K562 (cell line): ENCODE measurements around the gene SMPDL3B. TPM values are rescaled to one million over a fixed set of nuclear protein-coding genes. Genes with fewer than 3 reads are reported as not detected.

Source experiments
- ATAC-seq: fragments of 200-7000 bp; cut with Tn5 transposase; 3 replicates; pipeline ENCODE4 v1.9.1; 2020; ENCODE audit warnings: moderate library complexity
- BruUV-seq: library from RNA; stranded (reverse); fragments of 400-500 nt; replicated peaks from 2 replicates; lab custom pipeline; 2021; lab: Mats Ljungman, UMichigan
- CTCF ChIA-PET: fragments of 300-600 bp; formaldehyde crosslinking; extraction: SDS; loops from one replicate; lab custom pipeline; 2021; ENCODE audit warnings: low intra/inter-chr PET ratio; lab: Yijun Ruan, JAX
- POLR2A ChIA-PET: fragments of 300-600, 350-650 bp; sonication (Branson Sonifier 250); formaldehyde crosslinking; extraction: SDS; loops from one replicate; lab custom pipeline; 2021; ENCODE audit warnings: antibody characterized with exemption, inconsistent platforms; lab: Yijun Ruan, JAX
- DNase-seq, 4 experiments: peaks; one replicate each; pipeline versions ENCODE4 v3.0.0 to v3.0.0-alpha.2; 2011 to 2018; ENCODE audit warnings: low spot score in 3 of 4, mixed read lengths in 3 of 4; ENCODE audit errors: extremely low read depth in 1 of 4
- FAIRE-seq: peaks from 2 replicates; lab custom pipeline; 2011; peaks lifted over from hg19 to GRCh38; lab: Jason Lieb, UNC
- H2AFZ ChIP-seq: 2 replicates; pipeline ENCODE4 v1.6.0; 2011; ENCODE audit warnings: low read depth, low read length, control low read depth, inconsistent platforms
- H3K27ac ChIP-seq: fragments of 200-600 bp; 3 replicates; pipeline ENCODE4 v1.8.0; 2011; ENCODE audit warnings: low read depth, mild to moderate bottlenecking, control low read depth, inconsistent platforms, low read length, moderate library complexity, mixed read lengths; ENCODE audit errors: extremely low read depth
- H3K27me3 ChIP-seq, 2 experiments: fragments of 300-600 bp in 1 of 2; 2 replicates in 1 of 2; 3 replicates in 1 of 2; pipeline versions ENCODE4 v1.6.0 to v1.8.0; 2011; ENCODE audit warnings: inconsistent platforms in 2 of 2, low read length in 2 of 2, mild to moderate bottlenecking in 1 of 2, mixed read lengths in 1 of 2, moderate library complexity in 1 of 2; ENCODE audit not compliant: control insufficient read depth in 2 of 2, insufficient read depth in 2 of 2
- H3K36me3 ChIP-seq: fragments of 300-600 bp; 3 replicates; pipeline ENCODE4 v1.8.0; 2011; ENCODE audit warnings: mild to moderate bottlenecking, low read length, inconsistent platforms; ENCODE audit not compliant: control insufficient read depth, insufficient read depth
- H3K4me1 ChIP-seq, 2 experiments: fragments of 200-600 bp in 1 of 2; replicated peaks in 1 of 2; 2 replicates in 1 of 2; 3 replicates in 1 of 2; pipeline versions ENCODE4 v1.5.1 to v1.8.0; 2011; ENCODE audit warnings: inconsistent platforms in 2 of 2, low read length in 2 of 2, mild to moderate bottlenecking in 1 of 2, mixed read lengths in 1 of 2, moderate library complexity in 1 of 2; ENCODE audit not compliant: control insufficient read depth in 2 of 2, insufficient read depth in 2 of 2
- H3K4me2 ChIP-seq: 2 replicates; pipeline ENCODE4 v1.6.1; 2011; ENCODE audit warnings: low read length, control low read depth, inconsistent platforms, mixed read lengths; ENCODE audit not compliant: insufficient read depth
- H3K4me3 ChIP-seq: fragments of 200-600 bp; sonication (generic), shearing (Covaris generic); 2 replicates; pipeline ENCODE4 v1.5.1; 2016; ENCODE audit warnings: control low read depth, inconsistent platforms
- H3K79me2 ChIP-seq: fragments of 200-600 bp; 3 replicates; pipeline ENCODE4 v1.8.0; 2011; ENCODE audit warnings: low read length, inconsistent platforms; ENCODE audit not compliant: control insufficient read depth, insufficient read depth
- H3K9ac ChIP-seq, 2 experiments: 2 replicates each; pipeline versions ENCODE4 v1.6.0 to v1.6.1; 2011; ENCODE audit warnings: low read depth in 2 of 2, low read length in 2 of 2, control low read depth in 1 of 2, inconsistent platforms in 1 of 2, mild to moderate bottlenecking in 1 of 2, mixed read lengths in 1 of 2; ENCODE audit not compliant: insufficient read depth in 1 of 2
- H3K9me1 ChIP-seq: one replicate; pipeline ENCODE4 v1.6.0; 2011; ENCODE audit warnings: inconsistent platforms, mild to moderate bottlenecking, low read length, moderate library complexity; ENCODE audit not compliant: control insufficient read depth, insufficient read depth
- H3K9me3 ChIP-seq: replicated peaks from 2 replicates; pipeline ENCODE4 v1.5.1; 2011; ENCODE audit warnings: low read depth, low read length, inconsistent platforms; ENCODE audit not compliant: control insufficient read depth, insufficient read depth
- H4K20me1 ChIP-seq: replicated peaks from 2 replicates; pipeline ENCODE4 v1.6.1; 2011; ENCODE audit warnings: low read length, inconsistent platforms, mixed read lengths; ENCODE audit not compliant: control insufficient read depth, insufficient read depth
- ADNP ChIP-seq: fragments of 200-800 bp; sonication (Bioruptor generic); IDR thresholded peaks from 2 replicates; pipeline ENCODE4 v1.6.1; 2016; ENCODE audit warnings: missing genetic modification characterization, missing compliant biosample characterization
- BCOR ChIP-seq: fragments of 450-650 bp; IDR thresholded peaks from 2 replicates; pipeline ENCODE4 v1.6.1; 2016
- CBX2 ChIP-seq: fragments of 200-600 bp; sonication (generic); IDR thresholded peaks from one replicate; pipeline ENCODE4 v1.6.1; 2012; ENCODE audit warnings: mild to moderate bottlenecking, low read length, inconsistent platforms; ENCODE audit not compliant: insufficient read depth, poor library complexity, severe bottlenecking
- CHD4 ChIP-seq: fragments of 200-600 bp; sonication (generic); IDR thresholded peaks from 3 replicates; pipeline ENCODE4 v1.6.1; 2012; ENCODE audit warnings: low read depth, mild to moderate bottlenecking, mixed read lengths, low read length, inconsistent platforms; ENCODE audit not compliant: insufficient read depth, insufficient replicate concordance, poor library complexity, severe bottlenecking
- HDAC2 ChIP-seq: fragments of 450-650 bp; IDR thresholded peaks from 2 replicates; pipeline ENCODE4 v1.6.1; 2016; ENCODE audit warnings: mild to moderate bottlenecking
- KDM1A ChIP-seq, 2 experiments: fragments of 450-650 bp; IDR thresholded peaks; 2 replicates each; pipeline ENCODE4 v1.6.1; 2016; ENCODE audit warnings: mild to moderate bottlenecking in 2 of 2
- RBM25 ChIP-seq: fragments of 200-400 bp; formaldehyde crosslinking; IDR thresholded peaks from 2 replicates; pipeline ENCODE4 v1.6.1; 2018; ENCODE audit warnings: low read length, low read depth, moderate library complexity; ENCODE audit not compliant: severe bottlenecking
- RCOR1 ChIP-seq, 2 experiments: IDR thresholded peaks; 2 replicates each; pipeline ENCODE4 v1.6.1; 2012; ENCODE audit warnings: low read depth in 2 of 2, low read length in 2 of 2, borderline replicate concordance in 1 of 2, improper control_type of control experiment in 1 of 2
- SMARCA5 ChIP-seq: fragments of 450-650 bp; IDR thresholded peaks from 2 replicates; pipeline ENCODE4 v1.6.1; 2016
- ZBTB8A ChIP-seq: fragments of 450-650 bp; IDR thresholded peaks from 2 replicates; pipeline ENCODE4 v1.6.1; 2018; ENCODE audit warnings: mild to moderate bottlenecking, moderate library complexity; ENCODE audit not compliant: partially characterized antibody
- WGBS: fragments of 100-300 bp; shearing (Covaris generic); methylation state at CpG from one replicate; pipeline ENCODE4 v1.1.6; 2016; ENCODE audit warnings: low coverage, mixed read lengths; ENCODE audit not compliant: insufficient coverage; ENCODE audit errors: missing lambda C conversion rate; 5-methylcytosine and 5-hydroxymethylcytosine counted together
- in situ Hi-C: fragments of 300-500 bp; cut with MboI; formaldehyde crosslinking; loops from 4 replicates; pipeline ENCODE4 v1.15.0; 2018; ENCODE audit warnings: inconsistent platforms, mixed read lengths
- intact Hi-C: fragments of 100-400 bp; cut with micrococcal nuclease; formaldehyde crosslinking; loops from 2 replicates; pipeline ENCODE4 v1.14.2; 2022
- polyA plus RNA-seq, 8 experiments: library from polyadenylated mRNA; depleted of rRNA in 4 of 8; stranded (reverse) in 5 of 8; unstranded in 3 of 8; fragments of >200 nt; fragmentation: Nextera tagmentation in 2 of 8; fragmentation: Illumina TruSeq in 1 of 8; extraction: Ambion mirVana in 2 of 8; extraction: Trizol in 1 of 8; gene quantifications; 2 replicates each; pipeline versions ENCODE4 v1.2.1 to v1.2.3, GENCODE V29; 2011 to 2014; ENCODE audit warnings: inconsistent platforms in 1 of 8, missing spikeins in 1 of 8
- total RNA-seq, 7 experiments: library from RNA; depleted of rRNA in 6 of 7; stranded (reverse); fragments of >200 nt in 6 of 7; fragmentation: Illumina TruSeq in 2 of 7; extraction: Trizol in 2 of 7; gene quantifications; 2 replicates each; pipeline versions ENCODE4 v1.2.1 to v1.2.3, GENCODE V29; 2011 to 2021; ENCODE audit warnings: low replicate concordance in 1 of 7
- TF ChIP-seq, protein P1 (sequence below): fragments of 450-650 bp; formaldehyde crosslinking; IDR thresholded peaks from 2 replicates; pipeline ENCODE4 v1.4.0; 2020; ENCODE audit warnings: mild to moderate bottlenecking, moderate library complexity
- TF ChIP-seq, protein P2 (sequence below): sonication (generic); IDR thresholded peaks from 2 replicates; pipeline ENCODE4 v1.6.1; 2016

The SMPDL3B gene
- total and polyA plus RNA-seq, 9 of the 15 experiments (the other 6 are each of a cell fraction or from before 2014, with no cell fraction given) = 0.07 to 1.2 (median 0.73) TPM

DNA sequence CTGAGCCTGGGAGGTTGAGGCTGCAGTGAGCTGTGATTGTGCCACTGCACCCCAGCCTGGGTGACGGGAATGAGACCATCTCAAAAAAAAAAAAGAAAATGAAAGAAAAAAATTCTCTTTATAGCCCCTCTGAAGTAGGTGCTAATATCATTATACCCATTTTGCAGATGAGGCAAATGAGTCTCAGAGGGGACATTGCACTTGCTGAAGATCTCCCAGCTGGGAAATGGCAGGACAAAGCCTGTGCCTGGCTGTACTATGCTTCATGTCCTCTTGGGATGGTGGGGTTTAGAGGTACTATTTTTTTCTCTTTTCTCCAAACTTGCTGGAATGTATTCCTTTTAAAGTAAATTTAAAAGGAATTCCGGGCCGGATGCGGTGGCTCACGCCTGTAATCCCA lies 1.6 kb downstream of the SMPDL3B start:
- DNase-seq = no peak
- Histone ChIP-seq H3K27me3 (no peaks in the 10 kb centered on the region), H3K9me1 (no peaks in the 10 kb centered on the region), H3K4me2 (no peak overlapping the region), H3K79me2 (no peaks in the 10 kb centered on the region), H3K36me3 (no peaks in the 10 kb centered on the region), H3K4me1 (peaks cover 13 to 18% of the 10 kb centered on the region in 2 experiments), H3K27ac (no peak overlapping the region), H3K4me3 (no peak overlapping the region), H3K9ac (no peak overlapping the region), H2AFZ (no peak overlapping the region), H3K9me3 (no peaks in the 10 kb centered on the region), H4K20me1 (no peaks in the 10 kb centered on the region)
- CTCF ChIA-PET = no interaction called here
- WGBS = 17% methylated on average over 4 of the region's 5 CpGs
- peak; percentile 84 for TF ChIP-seq HDAC2
- TF ChIP-seq, protein P1, sequence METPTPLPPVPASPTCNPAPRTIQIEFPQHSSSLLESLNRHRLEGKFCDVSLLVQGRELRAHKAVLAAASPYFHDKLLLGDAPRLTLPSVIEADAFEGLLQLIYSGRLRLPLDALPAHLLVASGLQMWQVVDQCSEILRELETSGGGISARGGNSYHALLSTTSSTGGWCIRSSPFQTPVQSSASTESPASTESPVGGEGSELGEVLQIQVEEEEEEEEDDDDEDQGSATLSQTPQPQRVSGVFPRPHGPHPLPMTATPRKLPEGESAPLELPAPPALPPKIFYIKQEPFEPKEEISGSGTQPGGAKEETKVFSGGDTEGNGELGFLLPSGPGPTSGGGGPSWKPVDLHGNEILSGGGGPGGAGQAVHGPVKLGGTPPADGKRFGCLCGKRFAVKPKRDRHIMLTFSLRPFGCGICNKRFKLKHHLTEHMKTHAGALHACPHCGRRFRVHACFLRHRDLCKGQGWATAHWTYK (CRISPR knock-in tag) = no peak
- peak; percentile 94 for TF ChIP-seq RBM25
- peak in 1 of 2 experiments; percentile 50; a peak in 1 of 4 replicates for TF ChIP-seq RCOR1 (IDR thresholded peaks at IDR 0.05; ENCODE audit: borderline replicate concordance in 1 of 2, low read depth in 2 of 2, low read length in 2 of 2)
- TF ChIP-seq KDM1A (IDR thresholded peaks at IDR 0.05) = peak in 1 of 2 experiments; percentile 80; a peak in 2 of 4 replicates
- no peak for TF ChIP-seq CBX2
- TF ChIP-seq ADNP (tag) = peak; percentile 81
- TF ChIP-seq, protein P2, sequence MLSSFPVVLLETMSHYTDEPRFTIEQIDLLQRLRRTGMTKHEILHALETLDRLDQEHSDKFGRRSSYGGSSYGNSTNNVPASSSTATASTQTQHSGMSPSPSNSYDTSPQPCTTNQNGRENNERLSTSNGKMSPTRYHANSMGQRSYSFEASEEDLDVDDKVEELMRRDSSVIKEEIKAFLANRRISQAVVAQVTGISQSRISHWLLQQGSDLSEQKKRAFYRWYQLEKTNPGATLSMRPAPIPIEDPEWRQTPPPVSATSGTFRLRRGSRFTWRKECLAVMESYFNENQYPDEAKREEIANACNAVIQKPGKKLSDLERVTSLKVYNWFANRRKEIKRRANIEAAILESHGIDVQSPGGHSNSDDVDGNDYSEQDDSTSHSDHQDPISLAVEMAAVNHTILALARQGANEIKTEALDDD = no peak
- peak; percentile 65 for TF ChIP-seq CHD4
- TF ChIP-seq ZBTB8A = no peak
- peak; percentile 73; the same call in 1 of the 2 replicates for TF ChIP-seq SMARCA5
- peak; percentile 96 for TF ChIP-seq BCOR
- in situ Hi-C loops (no loop called here), intact Hi-C loops (loop anchor here (5.0 kb wide), 1 partner anchor 79 kb away; no protein-coding TSS in a partner anchor)
- FAIRE-seq = no peak
- ATAC-seq = no peak
- BruUV-seq = no TSS peak
- POLR2A ChIA-PET = interaction anchor here (2.0 kb wide), 1 partner anchor 9 kb away, joined by 16 read pairs; no protein-coding TSS in a partner anchor
